HS-27A (cell line): ENCODE data around the gene ANKRA2.

ENCODE experiments used
- DNase-seq: peaks from one replicate; pipeline ENCODE4 v3.0.0-alpha.2; 2012; ENCODE audit warnings: low read depth, missing footprints

ANKRA2 gene, protein sequence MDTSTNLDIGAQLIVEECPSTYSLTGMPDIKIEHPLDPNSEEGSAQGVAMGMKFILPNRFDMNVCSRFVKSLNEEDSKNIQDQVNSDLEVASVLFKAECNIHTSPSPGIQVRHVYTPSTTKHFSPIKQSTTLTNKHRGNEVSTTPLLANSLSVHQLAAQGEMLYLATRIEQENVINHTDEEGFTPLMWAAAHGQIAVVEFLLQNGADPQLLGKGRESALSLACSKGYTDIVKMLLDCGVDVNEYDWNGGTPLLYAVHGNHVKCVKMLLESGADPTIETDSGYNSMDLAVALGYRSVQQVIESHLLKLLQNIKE

DNA sequence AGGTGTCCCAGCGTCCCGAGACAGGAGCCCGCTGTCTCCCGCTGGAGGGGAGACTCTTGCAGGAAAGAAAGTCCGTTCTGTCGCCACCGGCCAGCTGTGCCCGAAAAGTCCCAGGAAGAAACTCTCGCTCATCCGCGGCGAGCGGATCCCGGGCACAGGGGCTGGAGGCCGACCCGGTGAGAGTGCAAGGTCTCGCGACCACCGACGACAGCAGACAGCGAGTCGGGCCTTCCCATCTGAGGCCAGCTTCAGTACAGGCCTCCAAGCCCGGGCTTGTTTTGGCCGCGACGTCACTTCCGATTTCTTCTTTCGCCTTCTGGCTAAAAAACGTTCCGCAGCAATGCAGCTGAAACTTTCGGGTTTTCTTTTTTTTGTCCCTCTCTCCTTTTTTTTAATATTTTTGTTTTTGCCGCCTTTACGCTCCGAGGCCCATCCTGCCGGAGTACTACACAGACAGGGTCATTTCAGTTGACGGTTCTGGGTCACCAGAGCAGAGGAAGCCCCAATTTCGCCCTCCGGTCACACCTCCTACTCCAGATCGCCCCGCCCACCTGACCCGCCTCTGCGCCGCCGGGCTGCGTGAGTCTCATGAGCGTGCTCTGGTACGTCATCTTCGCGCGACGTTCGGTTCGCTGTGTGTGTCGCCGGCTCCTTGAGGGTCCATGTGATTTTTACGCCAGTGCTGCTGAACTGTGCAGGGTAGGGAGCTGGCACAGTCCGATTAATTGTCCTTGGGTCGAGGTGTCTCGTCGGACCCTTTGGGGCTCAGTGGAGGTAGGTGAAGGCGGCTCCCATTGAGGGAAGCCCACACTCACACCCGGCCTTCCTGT is at the start of gene ANKRA2, which contains the start of gene UTP15:
Gene ANKRA2 (minus strand): TSS at position 501 of the 830 bp plus-strand sequence. CDS start 2,758 bp downstream, outside the sequence.
Gene UTP15 (plus strand): TSS at position 605 of the 830 bp plus-strand sequence. CDS start 1,602 bp downstream, outside the sequence.
- peak; percentile 83 for DNase-seq

DNA sequence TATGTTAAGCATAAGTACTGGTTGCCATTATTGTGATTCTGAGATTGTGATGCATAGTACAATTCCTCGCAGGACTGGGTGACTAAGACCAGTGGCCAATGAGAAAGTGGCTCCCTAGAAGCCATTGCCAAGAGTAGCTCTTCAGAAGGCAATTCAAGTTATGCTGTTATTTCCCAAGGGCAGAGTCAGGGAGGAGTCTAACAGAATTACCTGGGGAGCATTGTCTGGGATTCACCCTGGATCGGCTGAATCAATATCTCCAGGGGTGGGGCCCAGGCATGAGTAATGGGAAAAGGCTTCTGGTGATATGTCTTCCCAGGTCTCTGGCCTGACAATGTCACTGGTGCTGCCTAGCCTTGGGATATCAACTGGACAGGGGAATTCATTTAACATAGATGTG is 49.6 kb upstream of the ANKRA2 start:
- DNase-seq = no peak

DNA sequence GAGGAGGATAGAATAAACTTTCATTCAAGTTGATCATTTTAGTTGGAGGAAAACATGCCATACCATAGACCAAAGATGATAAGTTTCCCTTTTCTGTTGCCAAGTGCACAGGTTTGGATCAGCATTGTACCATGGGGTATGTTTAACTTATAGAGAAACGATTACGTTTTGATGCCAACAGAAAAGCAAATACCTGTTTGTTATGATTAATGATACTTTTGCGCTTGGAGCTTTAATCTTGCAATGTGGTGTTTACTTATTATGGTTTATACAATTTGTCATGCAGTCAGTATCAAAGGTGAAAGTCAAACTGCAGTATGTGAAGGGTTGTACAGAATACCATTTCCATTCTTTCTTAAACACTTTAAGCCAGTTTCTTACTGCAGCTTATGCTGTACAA is 47.4 kb upstream of the ANKRA2 start:
- no peak for DNase-seq

DNA sequence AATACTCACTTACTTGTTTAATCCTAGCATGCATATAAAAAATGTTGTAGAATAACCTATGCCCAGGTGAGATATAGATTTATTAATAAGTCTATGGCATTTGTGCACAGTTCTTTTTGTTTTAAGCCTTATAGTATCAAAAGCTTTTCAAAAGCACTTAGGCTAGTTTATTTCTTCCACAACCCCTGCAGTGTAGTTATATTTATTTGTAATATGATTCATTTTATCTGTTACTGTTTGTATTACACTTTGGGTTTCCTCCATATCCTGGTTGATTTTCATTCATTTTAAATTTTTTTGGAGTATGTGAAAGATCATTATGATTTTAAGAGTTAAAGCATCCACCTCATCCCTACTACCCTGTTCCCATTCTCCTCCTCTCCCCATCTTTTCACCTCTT is 41.8 kb upstream of the ANKRA2 start:
- DNase-seq = no peak

DNA sequence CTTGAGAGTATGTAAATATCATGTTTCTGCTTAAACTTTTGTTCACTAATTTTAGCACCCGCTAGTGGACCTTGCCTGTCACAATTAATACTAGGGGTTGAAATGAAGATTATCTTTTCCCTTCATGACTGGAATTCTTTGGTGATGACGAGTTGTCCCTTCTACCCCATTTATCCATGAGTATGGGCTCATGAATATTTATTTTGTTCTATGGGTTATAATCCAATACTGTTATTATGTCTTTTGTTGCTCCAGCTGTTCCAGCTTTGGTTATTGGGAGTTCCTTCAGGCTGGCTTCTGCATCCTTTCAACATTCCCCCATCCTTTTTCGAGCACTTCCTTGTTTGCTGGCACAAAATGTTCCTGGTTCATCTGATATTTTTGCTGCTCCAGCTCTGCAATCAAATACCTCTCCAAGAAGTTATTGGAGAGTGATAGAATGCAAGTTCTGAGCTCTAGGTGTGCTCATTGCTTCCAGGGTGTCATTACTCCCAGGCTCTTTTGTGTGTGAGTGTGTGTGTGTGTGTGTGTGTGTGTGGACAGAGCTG is 40.8 kb upstream of the ANKRA2 start:
- no peak for DNase-seq

DNA sequence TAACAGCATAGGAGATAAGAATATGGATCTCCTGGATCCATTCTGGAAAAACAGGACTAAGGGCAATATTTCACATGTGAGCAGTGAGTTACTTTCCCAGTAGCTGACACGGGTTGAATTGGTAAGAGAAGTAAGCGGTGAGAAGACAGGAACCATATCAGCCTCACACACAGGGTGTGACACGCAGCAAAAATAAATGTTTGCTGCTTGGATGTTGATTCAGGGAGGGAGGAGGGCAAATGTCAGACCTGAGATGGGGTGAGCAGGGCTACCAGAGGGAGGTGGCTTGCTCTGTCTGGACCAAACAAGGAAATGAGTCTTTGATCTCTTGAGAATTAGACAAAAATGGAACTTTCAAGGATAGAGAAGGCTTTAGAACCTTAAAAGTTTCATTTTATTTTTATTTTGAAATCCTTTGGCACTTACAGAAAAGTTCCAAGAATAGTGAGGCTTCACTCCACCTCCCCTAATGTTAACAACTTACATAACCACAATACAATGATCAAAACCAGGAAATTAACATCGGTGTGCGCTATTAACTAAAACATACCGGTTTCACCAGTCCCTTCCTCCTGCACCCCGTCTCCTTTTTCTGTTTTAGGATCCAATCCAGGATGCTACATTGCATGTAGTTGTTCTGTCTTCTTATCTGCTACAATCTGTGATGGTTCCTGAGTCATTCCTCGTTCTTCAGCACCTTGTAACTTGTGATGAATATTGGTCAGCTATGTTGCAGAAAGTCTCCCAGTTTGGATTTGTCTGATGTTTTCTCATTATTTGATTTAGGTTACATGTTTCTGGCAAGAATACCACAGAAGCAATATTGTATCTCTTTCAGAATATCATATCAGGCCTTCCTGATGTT is 40.0 kb upstream of the ANKRA2 start:
- DNase-seq = no peak

DNA sequence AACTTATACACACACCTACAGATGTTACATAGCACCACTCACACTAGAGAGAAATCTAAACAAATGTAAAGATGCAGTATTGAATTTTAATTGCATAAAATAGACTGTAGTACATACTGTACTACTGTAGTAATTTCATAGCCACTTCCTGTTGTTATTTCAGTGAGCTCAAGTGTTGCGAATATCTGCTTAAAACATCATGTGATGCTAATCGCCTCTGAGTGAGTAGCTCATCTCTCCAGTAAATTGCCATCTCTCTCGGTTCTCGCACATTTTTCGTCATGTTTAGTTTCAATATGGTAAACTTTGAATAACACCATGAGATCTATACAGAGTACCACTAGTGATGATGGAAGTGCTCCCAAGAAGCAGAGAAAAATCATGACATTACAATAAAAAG is 38.6 kb upstream of the ANKRA2 start:
- DNase-seq = no peak

DNA sequence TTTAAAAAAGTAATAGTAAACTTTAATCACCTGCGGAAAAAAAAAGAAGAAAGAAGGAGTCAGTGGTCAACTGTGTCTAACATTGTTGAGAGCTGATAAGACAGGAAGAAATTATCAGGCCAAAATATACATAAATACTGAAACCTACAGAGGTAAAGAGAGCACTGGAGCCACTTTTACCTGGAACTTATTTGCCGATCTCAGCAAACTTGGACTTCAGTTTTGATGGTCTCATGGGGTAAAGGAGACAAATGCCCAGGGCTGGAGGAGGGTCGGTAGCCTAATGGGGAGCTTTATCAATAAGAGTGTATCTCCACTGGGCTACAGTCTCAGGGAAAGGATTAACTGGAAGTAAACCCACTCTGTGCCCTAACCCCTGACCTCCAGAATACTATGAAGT is 33.9 kb upstream of the ANKRA2 start:
- DNase-seq = no peak

DNA sequence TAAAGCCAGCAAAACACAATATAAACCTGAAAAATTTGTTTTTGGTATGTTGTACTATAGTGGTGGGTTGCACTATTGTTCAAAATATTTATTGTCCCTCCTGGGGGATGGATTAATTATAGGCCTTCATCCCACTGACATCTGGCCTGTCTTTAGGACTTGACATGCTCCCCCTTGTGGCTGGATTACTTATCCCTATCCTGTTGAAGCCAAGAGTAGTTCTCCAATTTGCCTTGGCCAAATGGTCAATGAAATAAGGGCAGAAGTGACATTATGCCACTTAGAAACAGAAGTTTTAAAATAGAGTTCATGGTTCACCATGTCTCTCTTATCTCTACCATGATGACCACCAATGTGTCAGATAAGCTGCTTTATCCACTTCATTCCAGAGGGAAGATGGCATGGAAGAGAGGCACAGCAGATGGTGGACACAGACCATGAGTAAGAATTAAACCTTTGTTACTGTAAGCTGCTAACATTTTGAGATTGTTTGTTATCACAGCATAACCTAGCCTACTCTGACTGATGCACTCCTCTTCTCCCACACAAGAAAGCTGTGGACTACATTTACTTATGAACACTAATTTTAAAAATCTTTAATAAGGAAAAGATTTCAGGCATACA is 31.4 kb upstream of the ANKRA2 start:
- DNase-seq = no peak

DNA sequence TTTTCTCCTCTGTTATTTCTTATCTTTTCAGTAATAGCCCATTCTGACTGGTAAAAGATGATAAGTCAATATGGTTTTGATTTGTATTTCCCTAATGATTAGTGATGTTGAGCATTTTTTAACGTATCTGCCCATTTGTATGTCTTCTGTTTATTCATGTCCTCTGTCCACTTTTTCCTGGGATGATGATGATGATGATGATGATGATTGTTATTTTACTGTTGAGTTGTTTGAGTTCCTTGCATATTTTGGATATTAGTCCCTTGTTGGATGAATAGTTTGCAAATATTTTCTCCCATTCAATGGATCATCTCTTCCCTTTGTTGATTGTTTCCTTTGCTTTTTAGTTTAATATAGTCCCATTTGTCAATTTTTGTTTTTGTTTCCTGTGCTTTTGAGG is 27.1 kb upstream of the ANKRA2 start:
- peak; percentile 63 for DNase-seq

DNA sequence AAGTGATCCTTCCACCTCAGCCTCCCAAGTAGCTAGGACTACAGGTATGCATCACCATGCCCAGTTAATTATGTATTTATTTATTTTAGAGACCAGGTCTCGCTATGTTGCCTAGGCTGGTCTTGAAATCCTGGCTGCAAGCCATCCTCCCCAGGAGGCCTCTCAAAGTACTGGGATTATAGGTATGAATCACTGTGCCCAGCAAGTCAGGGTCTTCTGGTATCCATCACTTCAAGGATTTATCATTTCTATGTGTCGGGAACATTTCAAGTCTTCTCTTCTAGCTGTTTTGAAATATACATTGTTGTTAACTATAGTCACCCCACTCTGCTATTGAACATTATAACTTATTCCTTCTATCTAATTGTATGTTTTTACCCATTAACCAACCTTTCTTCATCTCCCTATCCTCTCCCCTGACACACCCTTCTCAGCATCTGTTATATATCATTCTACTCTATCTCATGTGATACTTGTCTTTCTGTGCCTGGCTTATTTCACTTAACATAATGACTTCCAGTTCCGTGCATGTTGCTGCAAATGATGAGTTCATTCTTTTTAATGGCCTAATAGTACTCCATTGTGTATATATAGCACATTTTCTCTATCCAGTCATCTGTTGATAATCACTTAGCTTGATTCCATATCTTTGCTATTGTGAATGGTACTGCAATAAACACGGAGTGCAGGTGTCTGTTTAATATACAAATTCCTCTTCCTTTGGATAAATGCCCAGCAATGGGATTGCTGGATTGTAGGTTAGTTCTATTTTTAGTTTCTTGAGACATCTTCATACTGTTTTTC is 26.5 kb upstream of the ANKRA2 start:
- DNase-seq = no peak

DNA sequence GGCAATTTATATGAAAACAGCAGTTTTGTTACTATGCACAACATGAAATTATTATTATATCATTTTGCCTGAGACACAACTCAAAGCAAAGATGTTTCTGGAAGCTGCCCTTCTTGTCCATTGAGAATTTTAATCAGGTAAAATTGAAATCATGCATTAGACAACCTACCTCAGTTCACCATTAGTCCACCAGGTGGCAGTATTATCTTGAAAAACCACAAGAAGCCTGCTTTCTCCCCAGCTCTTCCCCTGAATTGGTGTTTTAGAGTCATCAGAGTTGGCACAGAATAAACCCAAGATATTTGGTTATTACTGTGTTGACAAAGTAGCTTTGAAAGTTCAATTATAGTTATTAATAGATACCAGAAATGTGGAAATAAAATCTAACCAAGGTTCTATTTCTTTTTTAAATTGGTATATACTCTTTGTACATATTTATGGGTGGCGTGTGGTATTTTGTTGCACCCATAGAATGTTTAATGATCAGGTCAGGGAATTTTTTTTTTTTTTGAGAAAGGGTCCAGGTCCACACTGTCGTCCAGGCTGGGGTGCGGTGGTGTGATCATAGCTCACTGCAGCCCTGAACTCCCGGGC is 25.8 kb upstream of the ANKRA2 start:
- peak; percentile 64 for DNase-seq

DNA sequence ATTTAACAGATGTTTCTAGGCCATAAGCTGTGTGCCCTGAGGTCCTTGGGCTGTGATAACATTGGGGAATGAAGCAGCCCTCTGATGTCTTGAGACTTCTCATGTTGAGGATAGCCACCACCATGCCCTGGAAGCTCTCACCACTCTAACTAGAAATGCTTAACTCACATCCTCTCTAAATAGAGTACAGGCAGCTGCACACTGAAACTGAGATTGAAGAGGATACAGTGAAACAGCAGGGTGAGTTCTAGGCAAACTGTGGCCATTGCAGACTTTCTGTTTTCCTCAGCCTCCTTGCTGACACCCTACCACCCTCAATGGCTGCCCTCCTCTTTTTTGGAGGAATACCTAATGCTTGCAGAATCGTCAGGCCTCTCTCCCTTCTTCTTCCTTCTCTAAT is 22.5 kb upstream of the ANKRA2 start:
- DNase-seq = no peak

DNA sequence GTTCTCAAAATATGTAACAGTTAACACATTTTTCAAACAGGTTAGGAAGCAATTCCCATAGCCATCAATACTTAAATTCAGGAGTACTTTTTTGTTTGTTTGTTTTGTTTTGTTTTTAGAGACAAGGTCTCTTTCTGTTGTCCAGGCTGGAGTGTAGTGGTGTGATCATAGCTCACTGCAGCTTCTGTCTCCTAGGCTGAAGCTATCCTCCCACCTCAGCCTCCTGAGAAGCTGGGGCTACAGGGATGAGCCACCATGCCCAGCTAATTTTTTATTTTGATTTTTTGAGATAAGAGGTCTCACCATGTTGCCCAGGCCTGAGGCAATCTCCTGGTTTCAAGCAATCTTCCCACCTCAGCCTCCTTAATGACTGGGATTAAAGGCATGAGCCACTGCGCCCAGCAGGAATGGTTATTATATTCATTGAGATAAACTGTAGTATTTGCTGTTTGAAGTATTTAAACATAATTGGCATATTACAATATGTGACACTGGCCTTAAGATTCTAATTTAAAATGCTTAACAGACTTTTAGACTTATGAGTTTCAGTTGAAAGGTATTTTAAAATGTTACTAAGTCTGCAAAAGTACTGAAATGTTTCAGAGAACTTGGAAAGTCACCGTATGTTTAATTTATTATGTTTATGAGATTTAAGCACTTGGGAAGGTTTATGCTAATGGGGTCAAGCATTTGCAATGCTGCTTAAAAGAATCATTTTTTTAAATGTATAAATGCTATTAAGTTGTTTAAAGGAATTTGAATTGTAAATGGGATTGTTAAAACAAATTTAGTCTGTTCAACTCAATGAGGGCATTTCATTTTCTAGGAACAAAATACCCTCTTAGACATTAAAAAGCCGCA is 17.1 kb upstream of the ANKRA2 start:
- no peak for DNase-seq

DNA sequence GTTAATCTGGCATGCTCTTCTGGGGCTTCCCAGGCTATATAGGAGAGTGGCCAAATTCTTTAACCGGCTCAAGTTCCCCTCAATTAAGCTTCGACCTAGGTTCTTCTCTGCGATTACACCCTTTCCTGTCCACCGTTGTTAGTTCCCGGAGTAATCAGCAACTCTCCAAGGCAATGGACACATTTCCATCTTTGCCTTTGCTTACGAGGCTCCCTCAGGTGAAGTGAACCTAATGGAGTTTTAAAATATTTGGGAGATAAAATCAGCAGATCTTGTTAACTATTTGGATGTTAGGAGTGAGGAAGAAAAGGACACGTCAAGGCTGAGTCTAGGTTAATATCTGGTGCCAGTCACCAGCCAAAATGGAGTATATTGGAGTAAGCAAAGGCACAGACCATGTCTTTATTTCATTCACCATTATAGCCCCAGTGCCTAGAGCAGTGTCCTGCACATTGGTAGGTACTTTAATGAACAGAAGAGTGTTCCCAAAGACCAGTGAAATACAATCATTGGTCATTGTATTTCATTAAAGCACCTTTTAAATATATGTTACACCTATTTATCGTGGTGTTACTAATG is 619 bp upstream of the ANKRA2 start:
- no peak for DNase-seq

DNA sequence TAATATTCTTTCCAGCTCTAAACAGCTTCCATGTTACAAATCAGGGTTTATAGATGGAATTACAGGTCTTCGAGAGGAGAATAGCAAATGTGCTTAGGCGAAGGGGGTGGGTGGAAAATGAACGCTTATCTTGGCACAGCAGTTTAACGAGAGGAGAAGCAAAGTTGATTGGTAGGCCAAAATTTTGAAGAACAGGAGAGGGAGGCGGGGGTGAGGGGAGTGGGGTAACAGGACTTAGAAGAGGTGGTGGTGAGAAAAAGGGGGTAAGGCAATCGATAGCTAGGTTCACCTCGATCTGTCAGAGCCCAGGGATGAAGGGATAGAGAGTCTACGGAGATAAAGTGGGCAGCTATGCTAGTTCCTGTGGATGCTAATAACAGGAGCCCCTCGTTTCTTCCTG is 764 bp downstream of the ANKRA2 start:
- no peak for DNase-seq

DNA sequence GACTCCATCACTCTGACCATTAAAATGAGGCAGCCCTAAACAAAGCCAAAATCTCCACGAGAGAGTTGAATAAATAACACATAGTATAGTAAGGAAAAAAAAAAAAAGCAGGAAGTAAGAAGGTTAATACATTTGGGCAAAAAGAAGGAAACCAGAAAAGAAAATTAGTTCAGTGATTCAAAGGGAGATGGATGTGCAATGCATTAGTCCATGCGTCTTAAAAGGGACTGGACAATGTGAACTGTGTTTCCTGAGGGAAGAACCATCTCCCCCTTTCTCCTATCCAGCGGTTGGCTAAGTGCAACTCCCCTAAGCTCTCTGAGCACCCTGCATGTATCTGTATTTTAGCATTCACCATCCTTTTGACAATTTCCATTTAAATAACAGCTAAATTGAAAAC is 1.4 kb downstream of the ANKRA2 start:
- DNase-seq = no peak

DNA sequence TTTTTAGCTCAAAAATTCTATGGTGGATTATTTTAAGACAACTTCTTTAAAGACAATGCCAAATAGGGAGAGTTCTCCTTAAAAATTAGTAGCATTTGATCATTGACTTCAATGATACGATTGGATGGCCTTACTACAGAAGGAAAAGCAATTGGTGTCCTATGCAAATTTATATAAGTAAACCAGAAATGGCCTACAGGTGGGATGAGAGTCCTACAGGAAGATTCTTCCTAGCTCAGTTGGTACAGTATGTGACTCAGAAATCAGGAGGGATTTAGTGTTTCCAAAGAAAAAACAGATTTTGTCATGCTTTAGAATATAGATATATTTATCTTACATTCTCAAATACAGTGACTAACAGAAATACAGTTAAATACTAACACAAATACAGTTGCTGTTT is 6.5 kb downstream of the ANKRA2 start:
- DNase-seq = no peak

DNA sequence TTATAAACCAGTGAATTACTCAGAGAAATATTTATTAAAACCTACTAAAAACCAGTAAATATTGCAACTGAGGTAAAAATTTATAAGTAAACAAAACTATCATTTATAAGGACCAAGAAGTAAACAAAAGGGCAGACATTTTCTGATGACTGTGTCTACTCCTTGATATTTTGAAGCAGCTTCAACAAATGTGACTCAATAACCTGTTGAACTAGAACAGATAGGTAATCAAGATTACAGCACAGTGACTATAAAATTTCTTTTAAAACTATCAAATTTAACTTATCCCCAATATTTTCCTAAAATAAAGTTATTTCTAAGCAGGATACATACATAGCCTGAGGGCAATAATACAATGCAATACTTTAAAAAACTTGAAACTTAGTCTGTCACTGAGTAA is 12.8 kb downstream of the ANKRA2 start:
- DNase-seq = no peak
